ENCODE data around the gene CDK9. TPM values are rescaled to one million over a fixed set of nuclear protein-coding genes. Genes with fewer than 3 reads are reported as not detected.

Gene CDK9
- total RNA-seq, 4 donors from 2014 or later, result 54.4 to 79.6 (median 71.7) TPM

Small RNA genes lying within 50 kb of the gene (small RNA-seq; reads per million reads assigned to genes)
- 0 reads per million in 3 donors for gene RF00019

Other genes starting within 250 kb of the CDK9 start
- 10 to 100 TPM; 17.2 to 34.0 (median 19.8) TPM for gene STXBP1, start 173.8 kb upstream of the CDK9 start, total RNA-seq
- gene CFAP157, start 79.0 kb upstream of the CDK9 start, total RNA-seq, result under 1 TPM in 2 of 4 donors, not detected in 2; 0.26 to 0.42 TPM
- gene PTRH1, start 70.4 kb upstream of the CDK9 start, total RNA-seq, result 10 to 100 TPM; 16.8 to 23.5 (median 20.5) TPM
- under 1 TPM in 3 of 4 donors, not detected in 1; under 0.01 to 0.17 (median 0.11) TPM for gene TTC16, start 70.0 kb upstream of the CDK9 start, total RNA-seq
- gene TOR2A, start 50.7 kb upstream of the CDK9 start, total RNA-seq, result 1 to 10 TPM; 5.4 to 9.2 (median 7.0) TPM
- 10 to 100 TPM in 3 of 4 donors, 1 to 10 TPM in 1; 5.0 to 18.1 (median 14.3) TPM for gene SH2D3C, start 7.4 kb upstream of the CDK9 start, total RNA-seq
- gene FPGS, start 16.8 kb downstream of the CDK9 start, total RNA-seq, result 10 to 100 TPM; 36.1 to 56.3 (median 50.1) TPM
- 10 to 100 TPM; 36.5 to 91.2 (median 78.3) TPM for gene ENG, start 68.6 kb downstream of the CDK9 start, total RNA-seq
- gene AK1, start 91.6 kb downstream of the CDK9 start, total RNA-seq, result 10 to 100 TPM; 37.4 to 75.0 (median 56.0) TPM
- gene ST6GALNAC6, start 113.6 kb downstream of the CDK9 start, total RNA-seq, result 100 to 1,000 TPM in 3 of 4 donors, 10 to 100 TPM in 1; 95.9 to 169 (median 125) TPM
- gene ST6GALNAC4, start 131.0 kb downstream of the CDK9 start, total RNA-seq, result 10 to 100 TPM; 20.3 to 44.8 (median 35.9) TPM
- 1 to 10 TPM; 1.3 to 2.8 (median 2.2) TPM for gene PIP5KL1, start 144.7 kb downstream of the CDK9 start, total RNA-seq
- 10 to 100 TPM in 1 of 4 donors, 1 to 10 TPM in 3; 6.6 to 13.3 (median 8.5) TPM for gene DPM2, start 151.8 kb downstream of the CDK9 start, total RNA-seq
- gene EEIG1, start 195.0 kb downstream of the CDK9 start, total RNA-seq, result 10 to 100 TPM; 12.4 to 29.5 (median 20.0) TPM

All from esophagus muscularis mucosa (tissue), 4 donors.